WTC11 (cell line): ENCODE results near the gene FAM200A. TPM values are rescaled to one million over a fixed set of nuclear protein-coding genes. Genes with fewer than 3 reads are reported as not detected.

Source experiments
- ATAC-seq: fragments of 200-7000 bp; cut with Tn5 transposase; 2 replicates; pipeline ENCODE4 v1.10.0; 2021; ENCODE audit warnings: mild to moderate bottlenecking, moderate library complexity
- CTCF ChIA-PET: fragments of 300-600 bp; sonication (Branson Sonifier 250); formaldehyde crosslinking; loops from one replicate; lab custom pipeline; 2021; ENCODE audit warnings: antibody characterized with exemption; lab: Charles Lee
- POLR2A ChIA-PET: fragments of 350-600 bp; sonication (Branson Sonifier 250); formaldehyde crosslinking; loops from one replicate; lab custom pipeline; 2021; ENCODE audit warnings: antibody characterized with exemption; lab: Charles Lee
- DNase-seq: peaks from one replicate; pipeline ENCODE4 v3.0.0; 2021; ENCODE audit warnings: low spot score
- H3K27ac Mint-ChIP-seq: 2 replicates; pipeline ENCODE4 v1.8.0; 2021; ENCODE audit warnings: mixed read lengths
- H3K27me3 Mint-ChIP-seq: 2 replicates; pipeline ENCODE4 v1.8.0; 2021; ENCODE audit warnings: low read depth, mild to moderate bottlenecking, moderate library complexity, mixed read lengths
- H3K36me3 Mint-ChIP-seq: 2 replicates; pipeline ENCODE4 v1.8.0; 2021; ENCODE audit warnings: mixed read lengths
- H3K4me1 Mint-ChIP-seq: 2 replicates; pipeline ENCODE4 v1.8.0; 2022; ENCODE audit warnings: mixed read lengths
- H3K4me3 Mint-ChIP-seq: 2 replicates; pipeline ENCODE4 v1.8.0; 2021; ENCODE audit warnings: mild to moderate bottlenecking, moderate library complexity, mixed read lengths
- H3K9me3 Mint-ChIP-seq: 2 replicates; pipeline ENCODE4 v1.8.0; 2021; ENCODE audit warnings: mixed read lengths
- ARID4B ChIP-seq: sonication (generic); formaldehyde crosslinking; IDR thresholded peaks from 2 replicates; pipeline ENCODE4 v1.8.0; 2023; ENCODE audit warnings: missing genetic modification reagents, mild to moderate bottlenecking, borderline replicate concordance
- ATF3 ChIP-seq: sonication (generic); formaldehyde crosslinking; conservative IDR thresholded peaks from 2 replicates; pipeline ENCODE4 v1.8.1; 2022; ENCODE audit warnings: mild to moderate bottlenecking, missing genetic modification reagents
- CDX4 ChIP-seq: fragments of 250-450 bp; sonication (Bioruptor Pico); IDR thresholded peaks from 2 replicates; pipeline ENCODE4 v1.9.0; 2021; ENCODE audit warnings: moderate library complexity, mild to moderate bottlenecking, inconsistent platforms, borderline replicate concordance
- E2F4 ChIP-seq: sonication (generic); formaldehyde crosslinking; IDR thresholded peaks from 2 replicates; pipeline ENCODE4 v1.8.1; 2022; ENCODE audit warnings: low read depth, mild to moderate bottlenecking, moderate library complexity, missing genetic modification reagents, borderline replicate concordance
- ELF4 ChIP-seq: sonication (generic); formaldehyde crosslinking; IDR thresholded peaks from 2 replicates; pipeline ENCODE4 v1.8.1; 2022; ENCODE audit warnings: low read depth, mild to moderate bottlenecking, moderate library complexity, missing genetic modification reagents
- EMX1 ChIP-seq: fragments of 250-450 bp; sonication (Bioruptor Pico); IDR thresholded peaks from 2 replicates; pipeline ENCODE4 v1.8.0; 2021; ENCODE audit warnings: mild to moderate bottlenecking
- ESRRA ChIP-seq: sonication (generic); formaldehyde crosslinking; IDR thresholded peaks from 2 replicates; pipeline ENCODE4 v1.8.1; 2022; ENCODE audit warnings: mild to moderate bottlenecking, missing genetic modification reagents, borderline replicate concordance
- NFATC4 ChIP-seq: fragments of 250-450 bp; sonication (Bioruptor Pico); IDR thresholded peaks from 2 replicates; pipeline ENCODE4 v1.9.0; 2021; ENCODE audit warnings: mild to moderate bottlenecking
- NR1H2 ChIP-seq: sonication (generic); formaldehyde crosslinking; IDR thresholded peaks from 2 replicates; pipeline ENCODE4 v1.9.0; 2021; ENCODE audit warnings: mild to moderate bottlenecking, moderate library complexity, missing genetic modification reagents
- OVOL2 ChIP-seq: fragments of 250-450 bp; sonication (Bioruptor Pico); IDR thresholded peaks from 2 replicates; pipeline ENCODE4 v1.9.0; 2021; ENCODE audit warnings: mild to moderate bottlenecking, borderline replicate concordance
- TEAD4 ChIP-seq: sonication (generic); formaldehyde crosslinking; IDR thresholded peaks from 2 replicates; pipeline ENCODE4 v1.8.0; 2022; ENCODE audit warnings: mild to moderate bottlenecking, missing genetic modification reagents
- USF1 ChIP-seq: sonication (generic); formaldehyde crosslinking; IDR thresholded peaks from 2 replicates; pipeline ENCODE4 v1.8.0; 2022; ENCODE audit warnings: mild to moderate bottlenecking, missing genetic modification reagents
- ZMAT4 ChIP-seq: fragments of 250-450 bp; sonication (Bioruptor Pico); IDR thresholded peaks from 2 replicates; pipeline ENCODE4 v1.9.0; 2021; ENCODE audit warnings: mild to moderate bottlenecking
- ZNF121 ChIP-seq: sonication (generic); formaldehyde crosslinking; IDR thresholded peaks from 2 replicates; pipeline ENCODE4 v1.8.0; 2023; ENCODE audit warnings: missing genetic modification reagents
- ZNF219 ChIP-seq: sonication (generic); formaldehyde crosslinking; IDR thresholded peaks from 2 replicates; pipeline ENCODE4 v1.8.0; 2023; ENCODE audit warnings: missing genetic modification reagents, mild to moderate bottlenecking, borderline replicate concordance
- ZNF232 ChIP-seq: sonication (generic); formaldehyde crosslinking; IDR thresholded peaks from 2 replicates; pipeline ENCODE4 v1.8.0; 2022; ENCODE audit warnings: mild to moderate bottlenecking, missing genetic modification reagents
- ZNF281 ChIP-seq: sonication (generic); formaldehyde crosslinking; IDR thresholded peaks from 2 replicates; pipeline ENCODE4 v1.8.0; 2023; ENCODE audit warnings: mild to moderate bottlenecking, missing genetic modification reagents
- ZNF396 ChIP-seq: fragments of 250-450 bp; sonication (Bioruptor Pico); IDR thresholded peaks from 2 replicates; pipeline ENCODE4 v1.8.0; 2021; ENCODE audit warnings: mild to moderate bottlenecking, moderate library complexity, borderline replicate concordance
- ZNF423 ChIP-seq: fragments of 250-450 bp; sonication (Bioruptor Pico); IDR thresholded peaks from 2 replicates; pipeline ENCODE4 v2.1.2; 2022; ENCODE audit warnings: mild to moderate bottlenecking, moderate library complexity
- total RNA-seq: library from RNA; stranded (reverse); gene quantifications from 3 replicates; pipeline ENCODE4 v1.2.3, GENCODE V29; 2021

The FAM200A gene
- total RNA-seq, 1 experiment from 2014 or later: 5.9 TPM

GRCh38 chr7:99543081-99543671, 8.7 kb downstream of the FAM200A start:
- no peak for DNase-seq
- H3K27ac Mint-ChIP-seq: no peak overlapping the region
- no peak overlapping the region for H3K4me3 Mint-ChIP-seq
- TF ChIP-seq USF1 (CRISPR knock-in tag) (no peak), EMX1 (CRISPR knock-in tag) (no peak), ZNF232 (CRISPR knock-in tag) (no peak), ZNF121 (no peak), OVOL2 (CRISPR knock-in tag) (no peak), ZNF423 (CRISPR knock-in tag) (no peak), ESRRA (no peak), ELF4 (no peak), ARID4B (CRISPR knock-in tag) (no peak), ZNF396 (CRISPR knock-in tag) (no peak), CDX4 (no peak), ZNF219 (CRISPR knock-in tag) (no peak), NR1H2 (no peak)
- TF ChIP-seq, all 79 proteins: peak for 0
- H3K9me3 Mint-ChIP-seq: peaks cover 54% of the 10 kb centered on the region
- H3K36me3 Mint-ChIP-seq: peaks cover 39% of the 10 kb centered on the region
- ChIA-PET CTCF (no interaction called here), POLR2A (no interaction called here)
- peaks cover 16% of the 10 kb centered on the region for H3K27me3 Mint-ChIP-seq
- no peaks in the 10 kb centered on the region for H3K4me1 Mint-ChIP-seq
- ATAC-seq: no peak

- DNase-seq (no peak), ATAC-seq (no peak)
- H3K4me3 Mint-ChIP-seq: no peak overlapping the region
- POLR2A ChIA-PET: interaction anchor here (0.7 kb wide), 1 partner anchor 475 kb away, joined by 3 read pairs; no protein-coding TSS in a partner anchor
- H3K4me1 Mint-ChIP-seq: no peaks in the 10 kb centered on the region
- CTCF ChIA-PET: no interaction called here
- peaks cover 47% of the 10 kb centered on the region for H3K9me3 Mint-ChIP-seq
- H3K27me3 Mint-ChIP-seq: peaks cover 24% of the 10 kb centered on the region
- H3K36me3 Mint-ChIP-seq: peaks cover 20% of the 10 kb centered on the region
- H3K27ac Mint-ChIP-seq: no peak overlapping the region
- TF ChIP-seq NR1H2 (no peak), ZMAT4 (CRISPR knock-in tag) (no peak), NFATC4 (CRISPR knock-in tag) (no peak), TEAD4 (CRISPR knock-in tag) (no peak), ATF3 (no peak), E2F4 (CRISPR knock-in tag) (no peak), ARID4B (CRISPR knock-in tag) (no peak), ZNF281 (no peak)
Observed at GRCh38 chr7:99541212-99541611, 10.7 kb downstream of the FAM200A start.
